Measurements from ENCODE around the gene CCBE1.

DNA sequence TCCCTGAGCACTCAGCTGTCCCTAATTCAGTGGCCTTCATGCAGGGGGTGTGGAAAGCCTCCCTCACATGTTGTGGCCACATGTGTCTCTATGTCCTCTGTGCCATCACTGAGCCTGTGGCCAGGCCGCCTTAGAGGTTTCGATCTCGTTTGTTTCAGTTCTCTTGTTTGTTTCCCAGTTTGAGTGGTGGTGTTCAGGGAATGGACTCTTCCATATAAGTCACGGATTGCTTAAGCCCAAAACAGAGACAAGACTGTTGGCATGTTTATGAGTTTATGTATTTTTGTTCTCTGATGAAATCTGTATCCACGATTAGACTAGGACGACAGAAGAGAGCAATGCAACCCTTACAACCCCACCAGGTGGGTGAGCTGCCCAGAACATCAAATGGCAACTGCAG, 134.5 kb downstream of the CCBE1 start:
- no peak for TF ChIP-seq MAZ (IDR thresholded peaks at IDR 0.05; ENCODE audit: borderline replicate concordance, low read depth, low read length)
- TF ChIP-seq, protein P1, sequence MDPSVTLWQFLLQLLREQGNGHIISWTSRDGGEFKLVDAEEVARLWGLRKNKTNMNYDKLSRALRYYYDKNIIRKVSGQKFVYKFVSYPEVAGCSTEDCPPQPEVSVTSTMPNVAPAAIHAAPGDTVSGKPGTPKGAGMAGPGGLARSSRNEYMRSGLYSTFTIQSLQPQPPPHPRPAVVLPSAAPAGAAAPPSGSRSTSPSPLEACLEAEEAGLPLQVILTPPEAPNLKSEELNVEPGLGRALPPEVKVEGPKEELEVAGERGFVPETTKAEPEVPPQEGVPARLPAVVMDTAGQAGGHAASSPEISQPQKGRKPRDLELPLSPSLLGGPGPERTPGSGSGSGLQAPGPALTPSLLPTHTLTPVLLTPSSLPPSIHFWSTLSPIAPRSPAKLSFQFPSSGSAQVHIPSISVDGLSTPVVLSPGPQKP (IDR thresholded peaks at IDR 0.05; ENCODE audit: borderline replicate concordance, low read depth, low read length), result no peak
- TF ChIP-seq SMC3 (IDR thresholded peaks at IDR 0.05; ENCODE audit: low read depth, low read length), result no peak

All from IMR-90 (cell line).